ENCODE measurements around the gene TTLL11. TPM values are rescaled to one million over a fixed set of nuclear protein-coding genes. Genes with fewer than 3 reads are reported as not detected.
"Not testable (repeated sequence)": the region's sequence is repeated elsewhere in the genome, so short reads cannot be mapped to it uniquely, and the experiment has no call there.

Gene TTLL11
- total RNA-seq, 2 donors from 2014 or later: 0.39 to 2.1 TPM

- Mint-ChIP-seq H3K27ac (no peak overlapping the region), H3K9me3 (no peaks in the 10 kb centered on the region), H3K36me3 (no peaks in the 10 kb centered on the region)
- ATAC-seq: no peak
- DNase-seq (ENCODE audit: low spot score in 2 of 2): no peak
Observed at GRCh38 chr9:121910491-121911040, 182.5 kb downstream of the TTLL11 start.

GRCh38 chr9:121909111-121909510 is 184.0 kb downstream of the TTLL11 start:
- DNase-seq (ENCODE audit: low spot score in 2 of 2) (no peak), ATAC-seq (no peak)
- Mint-ChIP-seq H3K9me3 (no peaks in the 10 kb centered on the region), H3K36me3 (no peaks in the 10 kb centered on the region), H3K27ac (no peak overlapping the region)

DNA sequence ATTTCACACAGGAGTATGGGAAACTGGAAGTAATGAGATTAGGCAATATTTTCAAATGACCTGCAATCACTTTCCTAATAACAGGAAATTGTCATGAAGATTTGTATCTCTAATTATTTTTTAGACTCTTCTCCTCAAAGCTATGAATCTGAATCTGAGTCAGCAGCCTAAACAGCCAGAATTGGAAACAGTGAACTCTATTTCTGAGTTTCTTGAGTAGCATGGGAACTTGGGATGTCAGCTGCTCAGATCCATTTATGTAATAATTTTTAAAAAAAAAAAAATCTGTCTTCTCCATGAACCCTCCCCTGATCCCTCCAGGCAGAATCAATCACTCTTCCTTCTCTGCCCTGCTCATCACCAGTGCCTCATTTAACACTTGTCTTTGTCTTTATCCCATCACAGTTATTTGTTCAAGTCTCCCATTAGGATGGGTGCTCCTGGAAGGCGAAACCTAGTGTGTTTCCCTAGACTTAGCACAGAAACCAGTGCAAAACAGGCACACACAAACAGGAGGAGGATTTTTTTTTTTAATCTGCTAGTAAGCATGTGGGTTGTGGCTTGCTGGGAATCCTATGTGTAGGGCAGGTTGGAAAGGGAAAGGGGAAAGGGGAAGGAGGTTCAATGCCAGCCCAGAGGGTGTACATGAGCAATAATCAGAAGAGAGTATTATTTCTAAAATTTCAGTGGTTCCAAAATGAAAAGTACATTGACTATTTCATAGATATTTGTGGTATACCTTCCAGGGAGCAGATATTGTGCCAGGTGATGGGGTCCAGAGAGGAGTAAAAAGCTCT is 186.8 kb downstream of the TTLL11 start:
- H3K9me3 Mint-ChIP-seq: no peaks in the 10 kb centered on the region
- DNase-seq (ENCODE audit: low spot score in 2 of 2) (no peak), ATAC-seq (no peak)
- H3K36me3 Mint-ChIP-seq: no peaks in the 10 kb centered on the region
- no peak overlapping the region for H3K27ac Mint-ChIP-seq

DNA sequence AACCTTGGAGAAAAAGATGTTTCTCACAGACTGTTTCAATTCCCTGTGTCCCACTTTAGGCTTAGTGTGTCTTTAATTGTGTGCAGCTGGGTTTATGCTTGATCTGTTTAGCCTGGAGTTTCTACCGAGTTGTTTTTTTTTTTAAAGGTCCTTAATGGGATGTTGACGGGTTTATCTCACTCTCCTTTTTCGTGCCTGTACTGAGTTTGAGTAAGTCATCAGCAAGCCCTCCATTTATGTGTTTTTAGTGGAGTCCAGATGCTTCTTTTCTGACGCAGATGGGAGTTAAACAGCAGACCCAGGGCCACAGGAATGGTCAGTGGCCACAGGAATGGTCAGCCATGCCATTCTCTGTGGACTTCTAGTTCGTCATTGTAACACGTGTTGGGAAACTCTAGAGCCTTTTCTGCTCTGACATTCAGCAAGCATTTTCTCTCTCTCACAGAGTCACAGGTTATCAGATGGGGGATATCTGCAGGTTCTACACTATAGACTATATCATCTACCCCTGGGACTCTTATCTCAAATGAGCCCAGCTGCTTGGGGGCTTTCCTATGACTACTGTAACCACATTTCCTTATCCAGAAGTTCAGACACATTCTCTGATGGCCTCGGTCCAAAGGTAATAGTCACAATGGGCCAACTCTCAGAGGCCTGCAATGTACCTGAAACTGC is 190.5 kb downstream of the TTLL11 start:
- Mint-ChIP-seq H3K36me3 (no peaks in the 10 kb centered on the region), H3K27ac (no peak overlapping the region), H3K9me3 (peaks cover 4 to 11% of the 10 kb centered on the region in 2 donors)
- ATAC-seq: peak in 1 of 2 donors; percentile 18
- DNase-seq (ENCODE audit: low spot score in 2 of 2): no peak

- DNase-seq (ENCODE audit: low spot score in 2 of 2): no peak
- ATAC-seq: no peak
Observed at GRCh38 chr9:121901616-121902015, 191.5 kb downstream of the TTLL11 start.

GRCh38 chr9:121900163-121900562 is 192.9 kb downstream of the TTLL11 start:
- Mint-ChIP-seq H3K36me3 (no peaks in the 10 kb centered on the region), H3K27ac (no peak overlapping the region), H3K9me3 (peaks cover 4 to 11% of the 10 kb centered on the region in 2 donors)
- ATAC-seq (no peak), DNase-seq (ENCODE audit: low spot score in 2 of 2) (no peak)

More at GRCh38 chr9:121901616-121902015, 191.5 kb downstream of the TTLL11 start:
- H3K27ac Mint-ChIP-seq: no peak overlapping the region
- H3K36me3 Mint-ChIP-seq: no peaks in the 10 kb centered on the region
- H3K9me3 Mint-ChIP-seq: peaks cover 4 to 11% of the 10 kb centered on the region in 2 donors

GRCh38 chr9:121898856-121899255 is 194.3 kb downstream of the TTLL11 start:
- no peak overlapping the region for H3K27ac Mint-ChIP-seq
- no peaks in the 10 kb centered on the region for H3K36me3 Mint-ChIP-seq
- ATAC-seq (no peak), DNase-seq (ENCODE audit: low spot score in 2 of 2) (no peak)
- H3K9me3 Mint-ChIP-seq: peaks cover 4 to 11% of the 10 kb centered on the region in 2 donors

DNA sequence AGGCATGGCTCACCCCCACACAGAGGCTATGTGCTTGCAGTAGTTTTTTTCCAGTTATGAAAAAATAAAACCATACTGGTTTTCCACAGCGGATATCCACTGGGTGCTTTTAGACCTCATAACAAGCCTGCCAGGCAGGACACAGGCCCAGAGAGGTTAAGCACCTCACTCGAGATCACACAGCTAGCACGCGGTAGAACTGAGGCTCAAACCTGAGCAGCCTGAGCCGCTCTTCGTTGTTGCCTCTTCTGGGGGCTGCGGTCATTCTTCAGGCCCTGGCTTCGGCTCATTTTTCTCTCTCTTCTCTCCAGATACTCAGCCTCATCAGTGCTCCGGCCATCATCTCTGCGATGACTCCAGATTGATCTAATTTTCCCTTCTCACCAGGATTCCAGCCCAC is 196.0 kb downstream of the TTLL11 start:
- no peak overlapping the region for H3K27ac Mint-ChIP-seq
- DNase-seq (ENCODE audit: low spot score in 2 of 2): no peak
- no peaks in the 10 kb centered on the region for H3K36me3 Mint-ChIP-seq
- peak in 1 of 2 donors; percentile 41 for ATAC-seq
- peaks cover 4 to 11% of the 10 kb centered on the region in 2 donors for H3K9me3 Mint-ChIP-seq

DNA sequence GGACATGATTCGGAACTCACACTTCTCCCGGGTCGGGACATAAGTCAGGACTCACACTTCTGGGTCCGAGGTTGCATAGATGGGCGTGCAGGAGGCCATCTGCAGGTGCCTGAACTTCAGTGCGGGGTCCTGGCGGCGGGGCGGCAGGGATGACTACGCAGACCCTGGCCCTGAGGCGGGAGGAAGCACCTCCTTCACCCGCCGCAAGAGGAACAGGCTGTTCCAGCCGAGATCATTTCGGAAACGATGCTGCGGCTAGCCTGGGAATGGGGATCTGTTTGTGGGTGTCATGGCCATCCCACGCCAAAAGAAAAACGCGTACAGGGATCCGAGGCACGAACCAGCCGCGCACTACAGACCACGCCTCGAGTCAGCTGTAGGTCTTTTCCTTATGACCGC is 196.6 kb downstream of the TTLL11 start:
- Mint-ChIP-seq H3K36me3 (no peaks in the 10 kb centered on the region), H3K27ac (peak overlapping the region in 1 of 2 donors; percentile 80), H3K9me3 (peaks cover 4 to 11% of the 10 kb centered on the region in 2 donors)
- ATAC-seq (peak in 1 of 2 donors; percentile 13), DNase-seq (ENCODE audit: low spot score in 2 of 2) (no peak)

GRCh38 chr9:121895818-121896544 is 197.1 kb downstream of the TTLL11 start:
- peak overlapping the region in 1 of 2 donors; percentile 80 for H3K27ac Mint-ChIP-seq
- H3K36me3 Mint-ChIP-seq: no peaks in the 10 kb centered on the region
- no peak for DNase-seq (ENCODE audit: low spot score in 2 of 2)
- H3K9me3 Mint-ChIP-seq: peaks cover 4 to 11% of the 10 kb centered on the region in 2 donors
- no peak for ATAC-seq

- H3K9me3 Mint-ChIP-seq: peaks cover 1 to 7% of the 10 kb centered on the region in 2 donors
Observed at GRCh38 chr9:121895358-121895757, 197.8 kb downstream of the TTLL11 start.

GRCh38 chr9:121894380-121894779 is 198.7 kb downstream of the TTLL11 start:
- not testable (repeated sequence) for H3K27ac Mint-ChIP-seq; H3K9me3 Mint-ChIP-seq; DNase-seq (ENCODE audit: low spot score in 2 of 2); ATAC-seq; H3K36me3 Mint-ChIP-seq

More at GRCh38 chr9:121895358-121895757, 197.8 kb downstream of the TTLL11 start:
- H3K27ac Mint-ChIP-seq: no peak overlapping the region
- ATAC-seq (no peak), DNase-seq (ENCODE audit: low spot score in 2 of 2) (no peak)
- no peaks in the 10 kb centered on the region for H3K36me3 Mint-ChIP-seq

GRCh38 chr9:121893786-121894185 is 199.3 kb downstream of the TTLL11 start:
- DNase-seq (ENCODE audit: low spot score in 2 of 2): no peak
- ATAC-seq: no peak
- Mint-ChIP-seq H3K9me3 (no peaks in the 10 kb centered on the region), H3K36me3 (no peaks in the 10 kb centered on the region), H3K27ac (no peak overlapping the region)

- no peaks in the 10 kb centered on the region for H3K36me3 Mint-ChIP-seq
- ATAC-seq: no peak
- no peaks in the 10 kb centered on the region for H3K9me3 Mint-ChIP-seq
- H3K27ac Mint-ChIP-seq: no peak overlapping the region
- DNase-seq (ENCODE audit: low spot score in 2 of 2): no peak
Observed at GRCh38 chr9:121892706-121893105, 200.4 kb downstream of the TTLL11 start.

DNA sequence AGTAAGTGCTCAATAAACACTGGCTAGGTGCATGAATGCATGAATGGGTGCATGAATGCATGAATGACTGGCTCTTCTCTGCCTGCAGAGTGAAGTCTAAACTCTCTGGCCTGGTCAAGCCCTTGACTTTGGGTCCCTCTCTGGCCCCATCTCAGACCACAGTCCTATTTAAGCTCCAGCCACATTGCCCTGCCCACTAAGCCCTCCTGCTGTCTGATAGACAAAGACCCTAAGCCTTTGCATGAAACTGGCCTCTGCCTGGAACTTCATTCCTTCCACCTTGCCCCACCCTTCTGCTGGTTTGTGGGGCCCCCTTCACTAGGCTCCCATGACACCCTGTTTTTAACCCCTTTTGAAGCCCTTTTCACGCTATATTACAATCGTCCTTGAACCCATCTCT is 202.4 kb downstream of the TTLL11 start:
- ATAC-seq (no peak), DNase-seq (ENCODE audit: low spot score in 2 of 2) (no peak)
- no peaks in the 10 kb centered on the region for H3K9me3 Mint-ChIP-seq
- no peaks in the 10 kb centered on the region for H3K36me3 Mint-ChIP-seq
- H3K27ac Mint-ChIP-seq: no peak overlapping the region

- DNase-seq (ENCODE audit: low spot score in 2 of 2) (no peak), ATAC-seq (peak in 1 of 2 donors; percentile 36)
- Mint-ChIP-seq H3K9me3 (no peaks in the 10 kb centered on the region), H3K36me3 (no peaks in the 10 kb centered on the region), H3K27ac (peak overlapping the region in 1 of 2 donors; percentile 41)
Observed at GRCh38 chr9:121889990-121890563, 203.0 kb downstream of the TTLL11 start.
